GM15510 (cell line): ENCODE data around the gene GPATCH8.

Experiments
- POLR2A ChIP-seq: IDR thresholded peaks from 3 replicates; pipeline ENCODE4 v1.6.1; 2011; ENCODE audit warnings: borderline replicate concordance; ENCODE audit not compliant: insufficient read length; ENCODE audit errors: extremely low read depth

The GPATCH8 gene

DNA sequence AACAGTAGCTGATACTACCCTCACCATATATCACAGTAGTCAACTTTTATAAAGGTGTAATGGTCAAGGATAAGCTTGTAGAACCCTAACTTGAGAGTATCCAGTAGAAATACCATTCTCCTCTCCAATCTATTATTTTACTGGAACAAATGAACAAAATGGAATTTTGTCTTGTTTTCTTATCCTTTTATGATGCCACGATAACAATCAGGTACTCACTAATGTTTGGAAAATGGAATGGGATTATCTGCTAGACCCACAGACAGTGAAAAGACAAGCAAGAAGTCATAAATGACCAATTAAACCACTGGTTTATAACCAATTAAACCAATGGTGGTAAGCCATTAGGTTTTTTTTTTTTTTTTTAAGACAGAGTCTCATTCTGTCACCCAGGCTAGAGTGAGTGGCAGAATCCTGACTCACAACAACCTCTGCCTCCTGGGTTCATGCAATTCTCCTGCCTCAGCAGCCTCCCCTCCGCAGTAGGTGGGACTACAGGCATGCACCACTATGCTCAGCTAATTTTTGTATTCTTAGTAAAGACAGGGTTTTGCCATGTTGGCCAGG is 10.4 kb downstream of the GPATCH8 start:
- TF ChIP-seq POLR2A: no peak

DNA sequence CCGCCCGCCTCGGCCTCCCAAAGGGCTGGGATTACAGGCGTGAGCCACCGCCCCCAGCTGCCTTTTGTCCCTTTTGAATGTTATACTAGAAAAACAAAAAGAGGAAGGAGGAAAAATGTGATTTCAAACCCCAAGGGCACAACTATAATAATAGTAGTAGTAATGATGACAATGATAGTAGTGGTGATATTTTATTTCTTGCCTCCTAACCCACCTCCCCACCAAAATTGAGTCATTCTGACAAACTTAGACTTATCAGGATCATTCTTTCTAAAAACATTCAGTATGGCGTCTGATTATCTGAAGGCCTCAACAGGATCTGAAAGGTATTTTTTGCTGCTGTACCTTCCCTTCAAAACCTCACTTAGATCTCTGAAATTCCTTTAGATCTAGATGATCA is 13.6 kb downstream of the GPATCH8 start:
- TF ChIP-seq POLR2A: no peak

DNA sequence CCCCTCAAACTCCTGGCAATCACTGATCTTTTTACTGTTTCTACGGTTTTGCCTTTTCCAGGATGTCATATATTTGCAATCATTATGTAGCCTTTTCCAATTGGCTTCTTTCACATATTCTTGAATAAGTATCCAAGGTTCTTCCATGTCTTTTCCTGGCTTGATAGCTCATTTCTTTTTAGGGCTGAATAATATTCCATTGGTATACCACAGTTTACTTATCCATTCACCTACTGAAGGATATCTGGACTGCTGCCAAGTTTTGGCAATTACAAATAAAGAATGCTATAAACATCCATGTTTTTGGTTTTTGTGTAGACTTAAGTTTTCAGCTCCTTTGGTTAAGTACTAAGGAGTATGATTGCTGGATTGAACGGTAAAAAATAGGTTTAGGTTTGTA is 16.0 kb downstream of the GPATCH8 start:
- TF ChIP-seq POLR2A: no peak

DNA sequence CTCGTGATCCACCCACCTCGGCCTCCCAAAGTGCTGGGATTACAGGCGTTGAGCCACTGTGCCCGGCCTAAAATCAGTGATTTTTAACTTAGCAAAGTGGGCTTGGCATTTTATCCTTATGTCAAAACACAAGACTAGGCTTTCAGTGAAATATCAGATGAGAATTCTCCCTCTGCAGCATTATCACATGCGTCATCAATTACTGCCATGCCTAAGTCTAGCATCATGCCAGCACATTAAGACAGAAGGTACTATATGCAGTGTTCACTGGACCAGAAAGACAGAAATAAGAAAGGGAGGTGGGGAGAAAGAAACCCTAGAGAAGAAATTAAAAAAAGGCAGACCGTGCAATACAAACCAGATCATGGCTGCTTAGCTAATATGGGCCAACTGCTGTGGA is 29.8 kb downstream of the GPATCH8 start:
- TF ChIP-seq POLR2A: no peak

DNA sequence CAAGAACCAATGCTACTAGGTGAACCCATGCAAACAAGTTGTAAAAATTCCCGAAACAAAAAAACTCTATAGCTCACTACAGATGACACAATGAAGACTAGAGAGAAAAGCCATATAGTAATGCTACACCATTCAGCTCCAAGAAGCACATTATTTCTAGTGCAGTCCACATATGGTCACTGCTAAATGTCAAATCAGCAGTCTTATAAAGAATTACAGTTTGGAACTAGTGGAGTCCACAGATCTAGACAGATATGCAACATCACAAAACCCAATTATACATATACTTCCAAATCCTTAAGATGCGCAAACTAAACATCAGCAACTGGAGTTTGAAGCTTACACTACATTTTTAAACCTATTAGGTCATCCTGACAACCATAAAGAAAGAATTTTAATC is 33.5 kb downstream of the GPATCH8 start:
- no peak for TF ChIP-seq POLR2A

DNA sequence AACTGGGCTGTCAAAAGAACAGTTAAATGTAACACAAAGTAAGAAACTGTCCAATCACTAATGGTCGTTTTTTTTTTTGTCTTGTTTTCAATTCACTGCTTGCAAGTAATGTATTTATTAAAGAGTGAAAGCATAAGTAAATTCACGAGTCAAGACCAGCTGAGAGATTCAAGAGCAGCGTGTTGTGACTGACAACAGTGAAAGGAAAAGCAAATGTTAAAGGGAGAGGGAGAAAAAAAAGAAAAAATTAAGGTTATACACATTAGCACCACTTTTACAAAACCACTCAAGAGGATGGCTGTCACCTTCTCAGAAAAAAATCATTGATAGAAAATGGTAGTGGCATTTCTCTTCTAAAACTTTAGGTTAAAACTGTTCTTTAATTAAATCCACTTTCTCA is 36.1 kb downstream of the GPATCH8 start:
- TF ChIP-seq POLR2A: no peak

DNA sequence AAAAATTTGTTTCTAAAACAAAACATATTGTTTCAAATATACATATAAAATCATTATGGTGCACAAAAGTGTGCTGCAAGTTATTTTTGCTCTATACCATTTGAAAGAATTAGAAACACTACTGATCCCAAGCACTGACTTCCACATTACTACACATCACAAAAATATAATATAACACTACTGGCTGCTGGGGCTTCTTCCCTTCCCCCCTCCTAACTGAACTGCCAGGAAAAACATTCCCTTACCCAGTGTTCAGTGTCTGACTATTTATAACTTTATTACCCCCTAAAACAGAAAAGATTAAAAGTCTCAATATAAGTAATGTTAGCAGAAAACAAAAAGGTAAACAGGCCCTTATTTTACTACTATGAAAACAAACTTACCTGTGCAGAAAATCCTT is 36.9 kb downstream of the GPATCH8 start:
- no peak for TF ChIP-seq POLR2A

DNA sequence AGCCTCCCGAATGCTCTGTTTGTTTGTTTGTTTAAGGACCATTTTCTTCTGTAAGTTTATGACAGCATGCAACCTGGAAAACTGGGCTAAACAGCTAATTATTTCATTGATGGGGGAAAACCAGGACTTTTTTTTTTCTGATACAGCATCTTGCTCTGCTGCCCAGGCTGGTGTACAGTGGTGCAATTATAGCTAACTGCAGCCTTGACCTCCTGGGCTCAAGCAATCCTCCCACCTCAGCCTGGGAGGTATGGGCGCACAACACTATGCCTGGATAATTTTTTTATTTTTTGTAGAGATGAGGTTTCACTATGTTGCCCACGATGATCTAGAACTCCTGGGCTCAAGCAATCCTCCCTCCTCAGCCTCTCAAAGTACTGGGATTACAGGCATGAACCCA is 37.3 kb downstream of the GPATCH8 start:
- TF ChIP-seq POLR2A: no peak

DNA sequence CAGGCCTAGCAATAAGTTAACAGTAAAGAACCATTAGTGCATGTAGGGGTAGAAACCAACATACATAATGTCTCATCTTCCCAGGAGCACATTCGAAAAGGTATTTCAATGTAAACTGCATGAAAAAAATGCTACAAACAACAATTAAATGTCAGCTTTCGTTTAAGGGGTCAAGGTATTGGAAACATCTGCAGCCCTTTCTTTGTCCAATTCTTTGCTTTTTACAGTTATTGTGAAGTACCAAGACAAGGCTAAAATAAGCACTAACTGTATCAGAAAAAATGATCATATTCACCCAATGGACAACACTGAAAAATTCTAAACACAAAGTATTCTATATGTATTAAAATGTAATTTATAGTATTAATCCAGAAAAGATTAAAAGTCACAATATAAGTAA is 37.9 kb downstream of the GPATCH8 start:
- TF ChIP-seq POLR2A: no peak

DNA sequence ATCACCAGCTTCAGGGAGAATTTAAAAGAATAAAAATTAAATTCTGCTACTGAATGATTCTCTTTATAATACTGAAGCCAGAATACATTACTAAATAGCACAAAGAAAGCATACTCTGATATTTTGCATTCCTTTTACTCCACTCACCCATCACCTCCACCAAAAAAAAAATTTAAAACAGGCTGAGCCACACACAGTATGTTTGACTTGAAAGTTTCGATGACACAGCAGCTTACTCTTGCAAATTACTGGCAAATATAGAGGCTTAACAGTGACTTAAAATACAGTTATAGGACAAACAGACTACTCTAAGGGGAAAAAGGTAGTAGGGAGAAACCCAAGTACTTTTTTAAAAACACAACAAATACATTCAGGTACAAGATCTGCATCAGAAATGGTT is 39.2 kb downstream of the GPATCH8 start:
- no peak for TF ChIP-seq POLR2A

DNA sequence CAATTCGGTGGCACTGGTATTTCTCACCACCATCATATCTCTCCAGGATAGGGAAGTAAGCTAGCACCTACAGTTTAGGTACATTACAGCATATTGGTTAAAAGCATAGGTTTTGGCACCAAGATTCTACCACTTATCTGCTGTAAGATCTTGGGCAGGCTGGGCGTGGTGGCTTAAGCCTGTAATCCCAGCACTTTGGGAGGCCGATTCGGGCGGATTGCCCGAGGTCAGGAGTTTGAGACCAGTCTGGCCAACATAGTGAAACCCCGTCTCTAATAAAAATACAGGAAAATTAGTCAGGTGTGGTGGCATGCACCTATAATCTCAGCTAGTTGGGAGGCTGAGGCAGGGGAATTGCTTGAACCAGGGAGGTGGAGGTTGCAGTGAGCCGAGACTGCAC is 51.4 kb downstream of the GPATCH8 start:
- TF ChIP-seq POLR2A: no peak

DNA sequence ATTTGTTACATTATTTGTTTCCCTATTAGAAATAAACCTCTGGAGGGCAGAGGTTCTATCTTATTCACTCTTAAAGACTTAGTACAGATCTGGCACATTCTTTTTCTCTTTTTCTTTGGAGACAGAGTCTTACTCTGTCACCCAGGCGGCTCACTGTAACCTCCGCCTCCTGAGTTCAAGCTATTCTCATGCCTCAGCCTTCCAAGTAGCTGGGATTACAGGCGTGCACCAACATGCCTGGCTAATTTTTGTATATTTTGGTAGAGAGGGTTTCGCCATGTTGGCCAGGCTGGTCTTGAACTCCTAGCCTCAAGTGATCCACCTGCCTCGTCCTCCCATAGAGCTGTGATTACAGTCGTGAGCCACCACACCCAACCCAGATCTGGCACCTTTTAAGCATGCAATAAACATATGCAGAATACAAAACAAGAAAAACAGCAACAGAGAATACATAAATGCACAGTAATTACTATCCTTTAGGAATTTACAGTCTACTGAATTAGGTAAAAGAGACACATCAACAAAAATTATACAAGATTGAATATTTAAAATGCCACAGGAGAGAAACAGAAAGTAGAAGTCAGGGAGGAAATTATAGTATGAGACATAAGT is 52.1 kb downstream of the GPATCH8 start:
- TF ChIP-seq POLR2A: no peak

DNA sequence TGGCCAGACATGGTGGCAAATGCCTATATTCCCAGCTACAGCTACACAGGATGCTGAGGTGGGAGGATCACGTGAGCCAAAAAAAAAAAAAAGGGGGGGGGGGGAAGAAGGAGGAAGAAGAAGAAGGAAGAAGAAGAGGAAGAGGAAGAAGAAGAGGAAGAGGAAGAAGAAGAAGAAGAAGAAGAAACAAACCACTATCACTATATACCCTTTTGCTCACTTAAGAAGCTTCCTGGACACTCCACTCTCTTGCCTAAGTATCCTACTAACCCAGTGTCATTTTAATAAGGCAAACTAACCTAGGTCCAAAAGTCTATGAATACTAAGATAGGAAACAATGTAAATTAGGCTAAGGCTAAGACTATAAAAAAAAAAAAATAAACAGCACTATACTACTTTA is 54.8 kb downstream of the GPATCH8 start:
- no peak for TF ChIP-seq POLR2A

DNA sequence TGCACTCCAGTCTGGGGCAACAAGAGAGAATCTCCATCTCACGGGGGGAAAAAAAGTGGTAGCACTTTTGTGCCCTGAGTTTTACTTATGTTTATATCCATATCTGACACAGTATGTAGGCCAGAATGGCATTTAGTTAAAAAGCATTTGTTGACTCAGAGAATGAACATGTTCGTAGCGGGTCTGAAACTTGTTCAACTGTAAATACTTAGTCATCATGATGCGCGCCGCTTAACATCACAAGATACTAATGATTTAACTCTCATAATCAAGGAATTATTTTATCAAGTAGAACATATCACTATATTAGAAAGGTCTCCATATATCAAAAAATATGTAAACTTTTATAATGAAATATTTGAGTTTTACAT is 58.5 kb downstream of the GPATCH8 start:
- TF ChIP-seq POLR2A: no peak

DNA sequence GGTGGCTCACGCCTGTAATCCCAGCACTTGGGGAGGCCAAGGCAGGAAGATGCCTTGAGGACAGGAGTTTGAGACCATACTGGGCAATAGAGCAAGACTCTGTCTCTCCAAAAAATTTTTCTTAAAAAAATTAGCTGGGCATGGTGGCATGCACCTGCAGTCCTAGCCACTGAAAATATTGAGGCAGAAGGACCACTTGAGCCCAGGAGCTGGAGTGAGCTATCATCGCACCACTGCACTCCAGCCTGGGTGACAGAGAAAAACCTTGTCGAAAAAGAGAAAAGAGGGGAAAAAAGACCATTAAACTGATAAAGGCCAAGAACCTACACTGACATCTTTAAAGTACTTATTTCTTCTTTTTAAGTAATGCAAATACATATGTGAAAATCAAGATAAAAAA is 60.4 kb downstream of the GPATCH8 start:
- no peak for TF ChIP-seq POLR2A

DNA sequence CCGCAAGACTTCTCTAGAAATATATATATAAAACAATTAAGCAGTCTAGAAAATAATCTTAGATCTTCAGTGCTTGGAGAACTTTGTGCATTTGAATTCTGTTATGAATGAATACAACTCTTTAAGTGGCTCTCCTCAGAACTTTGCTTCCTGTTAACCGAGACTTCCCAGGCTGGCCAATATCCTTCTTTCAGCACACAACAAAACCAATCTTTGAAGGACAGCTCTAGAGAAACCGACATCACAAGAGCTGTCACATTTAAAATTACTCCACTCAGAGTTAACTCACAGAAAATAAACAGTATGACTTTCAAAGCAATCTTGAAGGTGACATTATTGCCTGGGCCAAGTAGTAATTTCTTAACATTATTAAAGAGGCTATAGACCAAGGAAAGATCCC is 64.0 kb downstream of the GPATCH8 start:
- TF ChIP-seq POLR2A: no peak

DNA sequence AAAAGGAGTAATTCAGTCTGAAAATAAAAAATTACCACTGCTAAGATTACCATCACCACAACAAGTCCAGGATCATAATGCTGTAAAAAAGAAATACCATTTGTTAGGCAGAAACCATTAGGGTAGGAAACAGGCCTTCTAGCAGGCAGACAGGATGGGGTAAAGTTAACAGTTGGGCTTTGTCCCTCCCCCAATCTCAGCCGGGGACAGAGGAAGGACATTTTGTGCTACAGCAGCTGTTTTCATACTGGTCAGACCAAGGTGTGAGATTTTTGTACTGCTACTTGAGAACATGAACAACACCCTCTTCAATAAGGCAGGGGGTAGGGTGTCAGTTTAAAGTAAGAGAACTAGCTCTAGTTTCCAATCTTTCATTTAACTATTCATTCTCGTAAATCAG is 64.6 kb downstream of the GPATCH8 start:
- TF ChIP-seq POLR2A: no peak
